GM19193 (cell line): ENCODE measurements around the gene MRPL21.

ENCODE experiments used
- POLR2A ChIP-seq: IDR thresholded peaks from 4 replicates; pipeline ENCODE4 v1.6.1; 2011; ENCODE audit not compliant: insufficient read depth, insufficient read length; ENCODE audit errors: extremely low read depth

MRPL21 gene

DNA sequence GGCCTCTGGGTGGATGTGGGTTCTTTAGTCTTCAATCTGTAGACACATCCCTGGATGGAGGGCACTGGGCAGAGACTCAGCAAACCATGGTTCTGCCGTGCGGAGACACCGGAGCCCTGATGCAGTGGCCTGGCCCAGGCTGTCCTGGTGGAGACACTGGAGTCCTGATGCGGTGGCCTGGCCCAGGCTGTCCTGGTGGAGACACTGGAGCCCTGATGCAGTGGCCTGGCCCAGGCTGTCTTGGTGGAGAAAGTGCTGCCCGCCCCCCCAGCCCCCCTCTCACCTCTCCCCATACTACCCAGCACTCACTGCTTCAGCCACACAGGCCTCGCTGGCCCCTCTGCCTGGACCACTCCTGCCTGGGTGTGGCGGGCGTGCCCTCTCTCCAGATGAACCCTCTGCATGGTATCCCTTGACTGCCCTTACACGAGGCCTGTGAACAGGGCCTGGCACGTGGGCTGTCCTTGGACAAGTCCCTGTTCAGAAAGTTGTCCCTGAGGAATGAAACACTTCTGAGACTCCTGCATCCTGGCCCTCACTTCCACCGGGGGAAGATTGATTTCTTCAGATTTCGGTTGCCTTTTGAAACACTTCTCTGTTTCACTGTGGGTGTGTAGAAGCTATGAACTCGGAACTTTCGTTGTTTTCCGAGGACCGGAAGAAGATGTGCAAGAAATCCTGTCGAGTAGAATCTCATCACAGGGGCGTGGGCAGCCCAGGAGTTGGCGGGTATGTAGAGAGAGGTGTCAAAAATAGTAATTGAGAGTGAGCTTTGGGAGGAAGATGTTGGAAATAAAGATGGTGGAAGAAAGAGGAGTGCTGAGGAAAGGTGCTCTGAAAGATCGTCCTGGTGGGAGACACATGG is 26.3 kb upstream of the MRPL21 start:
- no peak for TF ChIP-seq POLR2A

DNA sequence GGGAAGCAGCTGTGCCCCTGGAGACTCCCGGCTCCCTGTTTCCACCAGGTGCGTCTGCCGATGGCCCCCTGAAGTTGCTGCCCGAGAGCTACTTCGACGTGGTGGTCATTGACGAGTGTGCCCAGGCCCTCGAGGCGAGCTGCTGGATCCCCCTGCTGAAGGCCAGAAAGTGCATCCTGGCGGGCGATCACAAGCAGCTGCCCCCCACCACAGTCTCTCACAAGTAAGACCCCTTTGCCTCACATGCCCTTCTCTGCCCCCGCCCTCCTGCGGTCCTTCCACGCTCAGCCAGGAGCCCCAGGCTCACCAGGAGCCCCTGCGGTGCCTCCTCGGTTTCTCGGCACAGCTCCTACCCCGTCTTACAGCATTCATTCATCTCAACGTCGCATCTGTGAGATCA is 25.5 kb upstream of the MRPL21 start:
- TF ChIP-seq POLR2A = no peak

DNA sequence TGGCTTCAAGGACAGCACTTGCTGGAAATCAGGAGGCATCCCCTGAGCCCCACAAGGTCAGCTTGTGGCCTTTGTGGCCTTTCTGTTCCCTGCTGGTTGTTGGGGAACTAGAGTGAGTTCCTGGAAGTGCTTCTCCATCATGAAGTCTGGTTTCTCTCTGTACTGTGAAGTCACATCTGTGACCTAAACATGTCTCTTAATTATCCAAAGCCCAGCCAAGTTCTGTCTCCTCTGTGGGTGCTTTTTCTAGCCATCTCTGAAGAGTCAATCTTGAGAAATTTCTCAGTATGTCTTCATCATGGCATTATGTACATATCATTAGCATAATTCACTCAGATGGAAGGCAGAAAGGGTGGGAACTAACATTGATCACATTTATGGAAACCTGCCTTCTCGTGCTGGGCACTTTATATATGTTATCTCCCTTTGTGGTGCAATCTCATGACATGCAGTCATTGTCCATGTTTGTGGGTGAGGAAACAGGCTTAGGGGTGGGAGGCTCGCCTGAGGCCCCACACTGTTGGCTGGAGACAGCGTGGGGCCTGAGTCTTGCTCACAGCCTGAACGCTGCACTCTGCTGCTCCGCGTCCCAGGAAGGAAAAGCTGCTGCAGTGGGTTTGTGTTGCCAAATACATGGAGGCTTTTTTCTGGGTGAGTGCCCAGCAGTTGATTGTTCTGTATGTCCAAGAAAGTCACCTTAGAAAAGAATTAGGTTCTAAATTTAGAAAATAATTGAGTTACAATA is 24.7 kb upstream of the MRPL21 start:
- TF ChIP-seq POLR2A = no peak

DNA sequence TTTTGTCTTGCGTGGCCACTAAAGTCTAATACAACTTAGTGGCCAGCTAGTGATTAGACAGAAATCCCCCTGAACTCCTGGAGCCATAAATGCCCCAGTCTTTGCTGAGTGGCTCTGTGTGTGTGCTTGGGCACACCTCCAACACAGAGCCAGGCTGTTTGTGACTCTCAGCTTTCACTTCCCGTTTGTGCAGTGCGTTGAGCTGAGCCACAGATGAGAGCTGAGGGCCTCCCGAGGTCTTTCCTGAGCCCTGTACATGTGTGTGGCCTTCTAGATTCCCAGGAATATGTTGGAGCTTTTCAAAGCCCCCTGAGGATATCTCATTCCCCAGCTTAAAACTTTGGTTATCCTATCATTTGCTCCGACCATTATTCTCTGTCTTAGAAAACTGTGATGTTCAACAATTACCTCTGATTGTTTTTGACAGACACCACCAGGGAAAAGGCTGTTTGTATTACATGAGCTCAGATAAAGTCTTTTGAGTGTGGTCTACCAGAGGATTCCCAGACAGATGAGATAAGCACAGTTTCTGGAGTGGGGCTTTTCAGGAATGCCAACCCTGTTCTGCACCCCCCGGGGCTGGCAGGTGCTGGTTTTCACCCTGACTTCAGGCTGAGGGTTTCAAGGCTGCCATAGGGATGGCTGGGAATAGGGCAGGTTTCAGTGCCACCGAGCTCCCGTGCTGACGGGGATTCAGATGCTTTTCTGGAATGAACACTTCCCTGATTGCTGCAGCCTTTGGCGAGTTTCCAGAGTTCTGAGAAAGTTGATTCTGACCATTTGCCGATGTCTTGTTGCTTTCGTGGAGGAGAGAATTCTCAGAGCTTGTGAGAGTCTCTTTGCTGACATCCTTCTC is 23.9 kb upstream of the MRPL21 start:
- TF ChIP-seq POLR2A = no peak

DNA sequence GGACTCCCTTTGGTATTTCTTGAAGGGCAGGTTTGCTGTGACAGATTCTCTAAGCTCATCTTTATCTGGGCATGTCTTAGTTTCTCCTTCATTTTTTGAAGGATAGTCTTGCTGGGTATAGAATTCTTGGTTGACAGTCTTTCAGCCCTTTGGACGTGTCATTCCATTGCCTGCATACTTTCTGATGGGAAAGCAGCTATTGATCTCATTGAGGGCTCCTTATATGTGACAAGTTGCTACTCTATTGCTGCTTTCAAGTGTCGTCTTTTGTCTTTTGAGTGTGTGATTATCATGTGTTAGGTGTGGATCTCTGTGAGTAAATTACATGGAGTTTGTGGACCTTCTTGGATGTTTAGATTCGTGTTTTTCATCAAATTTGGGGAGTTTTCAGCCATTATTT is 22.0 kb upstream of the MRPL21 start:
- TF ChIP-seq POLR2A = no peak

DNA sequence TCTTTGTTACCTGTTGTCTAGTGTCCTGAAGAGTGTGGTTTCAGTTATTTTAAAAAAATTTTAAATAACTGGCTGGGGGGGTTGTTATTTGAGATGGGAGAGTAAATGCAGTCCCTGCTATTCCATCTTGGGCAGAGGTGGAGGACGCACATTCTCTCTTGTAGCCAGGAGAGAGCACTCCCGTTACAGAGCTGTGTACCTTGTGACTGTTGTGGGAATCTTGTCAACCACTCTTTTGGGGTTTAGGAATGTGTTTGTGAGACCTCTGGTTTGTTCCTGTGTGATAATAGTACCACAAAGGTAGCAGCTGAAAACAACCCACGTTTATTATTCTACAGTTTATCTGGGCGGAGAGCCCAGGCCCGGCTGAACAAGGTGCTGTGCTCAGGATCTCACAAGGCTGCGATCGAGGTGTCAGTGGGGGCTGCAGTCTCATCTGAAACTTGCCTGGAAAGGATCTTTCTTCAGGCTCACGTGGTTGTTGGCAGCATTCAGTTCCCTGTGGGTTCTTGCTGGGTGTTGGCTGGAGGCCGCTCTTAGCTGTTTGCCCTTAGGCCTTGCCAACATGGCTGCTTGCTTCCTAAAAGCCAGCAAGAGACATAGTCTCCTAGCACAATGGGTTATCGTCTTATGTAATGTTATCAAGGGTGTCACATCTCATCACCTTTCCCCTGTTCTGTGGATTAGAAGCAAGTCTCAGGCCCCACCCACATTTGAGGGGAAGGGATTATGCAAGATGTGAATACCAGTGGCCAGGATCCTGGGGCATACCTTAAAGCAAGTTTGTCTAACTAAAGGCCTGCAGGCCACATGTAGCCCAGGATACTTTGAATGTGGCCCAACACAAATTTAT is 20.7 kb upstream of the MRPL21 start:
- TF ChIP-seq POLR2A = no peak

DNA sequence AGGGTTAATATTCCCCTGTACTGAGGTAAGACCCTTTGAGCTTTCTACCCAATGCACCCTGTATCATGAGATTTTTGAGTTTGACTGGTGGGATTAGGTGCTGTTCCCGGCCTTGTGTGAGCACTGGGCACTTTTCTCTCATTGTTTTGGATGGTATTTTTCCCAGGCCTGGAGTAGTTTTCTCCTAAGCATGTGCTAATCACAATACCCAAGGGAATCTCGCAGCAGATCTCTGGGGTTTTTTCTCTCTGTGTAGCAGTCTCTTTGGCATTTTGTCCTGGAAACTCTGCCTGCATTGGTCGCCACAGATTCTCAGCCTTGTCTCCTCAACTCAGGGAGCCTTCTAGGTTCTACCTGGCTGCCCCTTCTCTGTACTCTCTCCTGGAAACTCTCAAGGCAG is 20.0 kb upstream of the MRPL21 start:
- no peak for TF ChIP-seq POLR2A

DNA sequence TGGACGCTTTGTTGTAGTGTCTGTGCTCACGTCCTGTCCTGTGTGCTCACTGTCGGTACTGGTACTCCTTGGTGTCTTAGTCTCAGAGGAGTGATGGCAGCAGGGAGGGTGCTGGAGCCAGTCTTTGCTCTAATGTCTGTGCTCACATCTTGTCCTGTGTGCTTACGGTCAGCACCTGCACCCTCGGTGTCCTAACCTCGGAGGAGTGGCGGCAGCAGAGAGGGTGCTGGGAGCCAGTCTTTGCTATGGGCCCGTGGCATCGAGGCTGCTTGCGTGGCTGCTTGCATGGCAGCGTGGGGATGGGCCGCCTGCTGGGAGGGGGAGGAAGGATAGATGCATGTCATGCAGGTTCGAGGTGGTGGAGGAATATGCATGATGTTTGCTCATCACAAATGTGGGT is 12.8 kb upstream of the MRPL21 start:
- TF ChIP-seq POLR2A = no peak

DNA sequence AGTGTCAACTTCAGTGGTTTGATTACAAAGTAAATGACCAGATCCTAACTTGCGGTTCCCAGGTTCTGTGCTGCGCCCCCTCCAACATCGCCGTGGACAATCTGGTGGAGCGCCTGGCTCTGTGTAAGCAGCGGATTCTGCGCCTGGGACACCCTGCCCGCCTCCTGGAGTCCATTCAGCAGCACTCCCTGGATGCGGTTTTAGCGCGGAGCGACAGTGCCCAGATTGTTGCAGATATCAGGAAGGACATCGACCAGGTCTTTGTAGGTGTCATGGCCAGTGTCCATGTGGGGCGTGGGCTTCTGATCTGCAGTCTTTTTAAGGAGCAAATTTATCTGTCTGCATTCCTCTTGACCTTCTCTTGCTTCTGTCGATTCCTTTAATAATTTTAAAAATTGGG is 11.1 kb upstream of the MRPL21 start:
- no peak for TF ChIP-seq POLR2A

DNA sequence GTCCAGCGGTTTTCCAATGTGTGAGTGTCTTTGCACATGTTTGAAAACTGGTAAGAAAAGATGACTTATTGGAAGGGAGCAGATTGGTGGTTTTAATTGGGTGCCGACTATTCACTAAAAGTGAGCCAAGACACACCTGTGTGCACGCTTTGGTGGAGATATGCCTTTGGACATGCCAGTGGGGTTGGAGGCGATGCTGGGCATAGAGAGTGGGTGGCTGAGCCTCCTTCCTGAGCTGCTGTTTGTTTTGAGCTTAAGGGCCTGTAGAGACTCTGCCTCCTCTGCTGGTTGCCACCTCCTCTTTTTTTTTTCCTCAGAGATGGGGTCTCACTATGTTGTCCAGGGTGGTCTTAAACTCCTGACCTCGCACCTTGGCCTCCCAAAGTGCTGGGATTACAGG is 9.6 kb upstream of the MRPL21 start:
- no peak for TF ChIP-seq POLR2A

DNA sequence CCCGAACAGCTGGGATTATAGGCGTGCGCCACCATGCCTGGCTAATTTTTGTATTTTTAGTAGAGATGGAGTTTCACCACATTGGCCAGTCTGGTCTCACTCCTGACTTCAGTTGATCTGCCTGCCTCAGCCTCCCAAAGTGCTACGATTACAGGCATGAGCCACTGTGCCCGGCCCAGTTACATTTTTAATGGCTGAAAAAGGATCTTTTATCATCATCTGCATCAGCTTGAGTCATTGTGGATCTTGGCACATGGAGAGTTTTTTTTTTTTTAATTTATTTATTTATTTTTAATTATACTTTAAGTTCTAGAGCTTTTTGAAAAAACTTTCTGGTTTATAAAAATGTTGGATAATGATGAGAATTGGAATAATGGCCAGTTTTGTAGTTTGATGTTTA is 8.6 kb upstream of the MRPL21 start:
- no peak for TF ChIP-seq POLR2A

DNA sequence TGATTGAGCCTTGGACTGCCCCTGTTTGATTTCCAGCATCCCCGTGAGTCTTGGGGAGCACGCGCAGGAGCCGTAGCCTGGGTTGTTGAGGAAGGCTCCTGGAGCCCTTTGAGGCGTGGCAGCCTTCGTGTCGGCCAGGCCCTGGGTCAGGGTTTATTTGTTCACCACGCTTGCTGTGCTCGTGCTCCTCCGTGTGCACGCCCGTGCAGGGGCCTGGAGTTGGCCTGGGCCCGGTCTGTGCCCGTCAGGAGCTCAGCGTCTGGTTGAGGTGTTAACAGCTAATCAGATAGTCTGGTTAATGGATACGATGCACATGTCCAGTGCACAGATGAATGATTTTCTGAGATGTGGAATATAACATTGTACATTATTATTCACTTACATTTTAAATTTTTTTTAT is 8.1 kb upstream of the MRPL21 start:
- no peak for TF ChIP-seq POLR2A

DNA sequence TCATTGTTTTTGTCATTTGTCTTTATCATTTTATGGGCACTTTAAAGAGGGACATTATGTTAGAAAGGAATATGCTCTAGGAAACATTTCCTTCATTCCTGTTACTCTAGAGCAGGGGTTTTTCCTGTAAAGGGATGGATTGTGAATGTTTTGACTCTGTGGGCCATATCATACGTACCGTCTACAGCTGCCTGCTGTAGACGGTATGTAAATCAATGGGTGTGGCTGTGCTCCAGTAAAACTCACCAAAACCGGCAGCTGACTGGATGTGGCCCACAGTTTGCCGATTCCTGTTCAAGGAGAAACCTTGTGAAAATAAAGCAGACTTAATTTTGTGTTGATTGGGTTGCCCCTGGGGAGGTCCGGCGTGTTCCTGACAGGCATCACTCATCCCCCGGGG is 7.3 kb upstream of the MRPL21 start:
- TF ChIP-seq POLR2A = no peak

DNA sequence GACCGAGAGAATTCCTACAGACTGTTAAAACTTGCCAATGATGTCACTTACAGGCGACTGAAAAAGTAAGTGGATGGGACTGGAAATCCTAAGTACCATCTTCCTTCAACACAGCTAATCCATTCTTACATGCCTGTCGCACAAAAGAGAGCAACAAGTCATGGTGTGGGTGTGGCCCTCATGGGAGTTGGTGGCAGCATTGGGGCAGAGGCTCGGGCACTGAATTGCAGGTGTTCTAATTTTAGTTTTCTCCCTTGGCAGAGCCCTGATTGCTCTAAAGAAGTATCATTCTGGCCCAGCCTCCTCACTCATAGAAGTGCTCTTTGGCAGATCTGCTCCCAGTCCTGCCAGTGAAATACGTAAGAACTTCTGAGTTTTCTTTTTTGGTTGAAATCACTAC is 4.6 kb upstream of the MRPL21 start:
- TF ChIP-seq POLR2A = no peak
